Stimulated activated naive CD8-positive, alpha-beta T cell treated with anti-CD3 and anti-CD28 coated beads, Interleukin-15, Interleukin-2, amounts not matched to agents 100 ng/mL and 50 ng/mL, for 24 hours (primary cell): ENCODE results near the gene ITSN1.
"Not testable (repeated sequence)": the region's sequence is repeated elsewhere in the genome, so short reads cannot be mapped to it uniquely, and the experiment has no call there.

Source experiments
- H3K27ac Mint-ChIP-seq: one replicate; pipeline ENCODE4 v1.8.0; 2021; ENCODE audit warnings: mild to moderate bottlenecking, mixed read lengths
- H3K27me3 Mint-ChIP-seq: one replicate; pipeline ENCODE4 v1.8.0; 2021; ENCODE audit warnings: mixed read lengths
- H3K36me3 Mint-ChIP-seq: one replicate; pipeline ENCODE4 v1.8.0; 2021; ENCODE audit warnings: low read depth, mixed read lengths
- H3K4me1 Mint-ChIP-seq: one replicate; pipeline ENCODE4 v1.8.0; 2021; ENCODE audit warnings: low read depth, mixed read lengths
- H3K4me3 Mint-ChIP-seq: one replicate; pipeline ENCODE4 v1.8.0; 2021; ENCODE audit warnings: mild to moderate bottlenecking, mixed read lengths
- H3K9me3 Mint-ChIP-seq: one replicate; pipeline ENCODE4 v1.8.0; 2021; ENCODE audit warnings: mixed read lengths

Gene ITSN1

DNA sequence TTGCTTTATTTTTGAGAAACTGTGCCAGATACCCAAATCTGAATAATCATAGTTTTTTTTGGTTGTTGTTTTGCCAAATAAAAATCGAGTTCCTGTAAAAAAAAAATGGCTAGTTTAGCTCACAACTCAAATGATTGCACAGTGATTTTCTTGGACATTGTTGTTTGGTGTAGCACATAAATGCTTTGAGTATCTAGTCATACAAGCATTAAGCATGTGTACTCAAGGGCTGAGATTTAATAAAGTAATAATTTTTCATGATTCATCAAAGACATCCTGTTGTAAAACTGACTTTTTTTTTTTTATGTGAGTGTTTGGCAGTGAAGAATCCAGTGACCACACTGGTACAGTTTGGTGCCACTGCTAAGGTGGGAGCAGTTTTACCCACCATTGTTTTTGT is 18.8 kb downstream of the ITSN1 start:
- Mint-ChIP-seq H3K4me3 (no peak overlapping the region), H3K36me3 (no peaks in the 10 kb centered on the region), H3K4me1 (no peaks in the 10 kb centered on the region), H3K27ac (no peak overlapping the region), H3K9me3 (no peaks in the 10 kb centered on the region), H3K27me3 (peaks cover 6% of the 10 kb centered on the region)

DNA sequence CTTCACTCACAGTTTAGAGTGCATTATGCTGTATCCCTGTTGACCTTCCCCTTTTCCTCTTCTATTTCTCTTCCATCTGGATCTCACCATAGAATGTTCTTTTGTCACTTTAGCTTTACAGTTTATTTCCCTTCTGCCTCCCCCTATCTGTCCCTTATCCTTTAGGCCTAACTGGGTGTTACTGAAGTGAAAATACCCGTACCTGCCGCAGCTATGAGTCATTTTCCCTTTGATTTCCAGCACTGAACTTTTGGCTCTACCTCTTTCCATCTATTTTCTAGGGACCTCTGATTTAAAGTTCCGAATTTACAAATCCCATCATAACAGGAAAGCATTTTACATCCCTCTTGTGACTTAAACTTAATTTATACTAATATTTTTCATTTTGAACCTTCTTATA is 19.7 kb downstream of the ITSN1 start:
- Mint-ChIP-seq H3K27ac (no peak overlapping the region), H3K4me3 (no peak overlapping the region), H3K9me3 (no peaks in the 10 kb centered on the region), H3K4me1 (no peaks in the 10 kb centered on the region), H3K27me3 (peaks cover 6% of the 10 kb centered on the region), H3K36me3 (no peaks in the 10 kb centered on the region)

DNA sequence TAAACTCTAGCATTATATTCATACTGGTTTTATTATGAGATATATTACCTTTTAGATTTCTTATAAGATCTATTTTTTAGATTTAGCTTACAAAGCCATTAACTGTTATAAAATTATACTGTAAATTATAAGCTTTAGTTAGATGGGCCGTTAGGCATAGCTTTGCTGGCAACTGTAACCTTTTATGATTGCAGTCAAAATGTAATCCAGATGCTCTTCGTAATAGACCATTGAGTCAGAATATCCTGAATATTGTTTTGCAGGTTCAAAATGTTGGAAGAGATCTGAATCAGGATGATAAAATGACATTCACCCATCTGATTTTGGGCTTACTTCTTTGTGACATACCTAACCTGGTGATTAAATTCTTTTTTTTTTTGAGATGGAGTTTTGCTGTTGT is 20.9 kb downstream of the ITSN1 start:
- Mint-ChIP-seq H3K9me3 (no peaks in the 10 kb centered on the region), H3K4me1 (no peaks in the 10 kb centered on the region), H3K4me3 (no peak overlapping the region), H3K27me3 (peaks cover 6% of the 10 kb centered on the region), H3K27ac (no peak overlapping the region), H3K36me3 (no peaks in the 10 kb centered on the region)

DNA sequence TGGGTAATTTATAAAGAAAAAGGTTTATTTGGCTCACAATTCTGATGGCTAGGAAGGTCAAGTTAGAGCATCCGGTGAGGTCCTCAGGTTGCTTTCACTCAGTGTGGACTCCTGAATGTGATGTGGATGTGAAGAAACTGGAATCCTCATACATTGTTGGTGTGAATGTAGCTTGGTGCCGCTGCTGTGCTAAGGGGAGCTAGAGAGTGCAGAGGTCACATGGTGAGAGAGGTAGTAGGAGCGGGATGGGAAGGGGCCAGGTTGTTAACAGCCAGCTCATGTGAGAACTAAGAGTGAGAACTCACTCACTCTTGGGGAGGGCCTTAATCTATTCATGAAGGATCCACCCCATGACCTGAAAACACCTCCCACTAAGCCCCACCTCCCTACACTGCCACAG is 21.8 kb downstream of the ITSN1 start:
- H3K27ac Mint-ChIP-seq, result no peak overlapping the region
- H3K4me3 Mint-ChIP-seq, result no peak overlapping the region
- H3K36me3 Mint-ChIP-seq, result no peaks in the 10 kb centered on the region
- H3K27me3 Mint-ChIP-seq, result no peaks in the 10 kb centered on the region
- no peaks in the 10 kb centered on the region for H3K4me1 Mint-ChIP-seq
- no peaks in the 10 kb centered on the region for H3K9me3 Mint-ChIP-seq

DNA sequence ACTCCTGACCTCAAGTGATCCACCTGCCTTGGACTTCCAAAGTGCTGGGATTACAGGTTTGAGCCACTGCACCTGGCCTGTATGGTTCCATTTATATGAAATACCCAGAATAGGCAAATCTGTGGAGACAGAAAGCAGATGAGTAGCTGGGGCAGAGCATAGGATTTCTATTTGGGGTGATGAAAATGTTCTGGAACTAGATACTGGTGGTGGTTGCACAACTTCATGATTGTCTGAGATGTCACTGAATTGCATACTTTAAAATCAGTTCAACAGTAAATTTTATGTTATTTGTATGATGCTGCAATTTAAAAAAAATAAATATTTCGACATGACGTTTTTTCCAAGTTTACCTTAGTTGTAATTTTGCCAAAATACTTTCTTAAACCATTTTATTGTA is 23.9 kb downstream of the ITSN1 start:
- H3K4me1 Mint-ChIP-seq, result no peaks in the 10 kb centered on the region
- no peak overlapping the region for H3K27ac Mint-ChIP-seq
- H3K4me3 Mint-ChIP-seq, result no peak overlapping the region
- H3K27me3 Mint-ChIP-seq, result peaks cover 4% of the 10 kb centered on the region
- no peaks in the 10 kb centered on the region for H3K9me3 Mint-ChIP-seq
- no peaks in the 10 kb centered on the region for H3K36me3 Mint-ChIP-seq

DNA sequence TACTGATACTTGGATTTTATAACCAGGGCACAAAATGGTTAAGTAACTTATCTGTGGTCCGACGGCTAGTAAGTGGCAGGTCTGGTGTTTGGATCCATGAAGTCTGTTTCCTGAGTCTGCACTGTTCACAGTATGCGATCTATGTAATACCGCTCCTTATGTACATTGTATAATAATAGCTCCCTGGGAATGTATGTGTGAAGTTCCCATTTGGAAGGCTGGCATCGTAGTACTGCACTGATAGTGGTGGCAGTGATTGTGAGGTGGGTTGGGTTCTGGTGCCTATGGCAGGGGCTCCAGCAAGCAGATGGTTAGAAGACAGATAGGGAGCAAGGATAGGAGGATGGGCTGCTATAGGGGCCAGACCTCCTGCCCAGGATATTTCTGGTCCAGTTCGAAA is 25.3 kb downstream of the ITSN1 start:
- Mint-ChIP-seq H3K9me3 (no peaks in the 10 kb centered on the region), H3K27me3 (peaks cover 4% of the 10 kb centered on the region), H3K4me1 (no peaks in the 10 kb centered on the region), H3K27ac (no peak overlapping the region), H3K36me3 (no peaks in the 10 kb centered on the region), H3K4me3 (no peak overlapping the region)

DNA sequence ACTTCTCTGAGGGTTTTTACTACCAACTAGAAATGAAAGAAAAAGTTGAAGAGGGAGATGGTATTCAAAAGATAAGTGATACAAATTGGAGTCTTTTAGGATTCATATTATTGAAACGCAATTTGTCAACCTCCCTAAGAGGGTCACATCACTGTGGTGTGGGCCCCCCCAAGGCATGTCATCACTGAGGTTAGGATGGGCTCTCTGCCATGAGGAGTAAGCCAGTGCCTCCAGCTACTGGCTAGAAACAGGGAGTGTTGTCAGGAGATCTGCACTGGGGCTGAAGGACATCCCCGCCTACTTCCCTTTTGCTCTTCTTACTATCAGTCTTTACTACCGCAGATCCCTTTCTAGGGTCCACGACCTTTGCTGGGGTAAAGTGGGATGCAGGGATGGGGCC is 25.9 kb downstream of the ITSN1 start:
- H3K9me3 Mint-ChIP-seq, result no peaks in the 10 kb centered on the region
- no peak overlapping the region for H3K27ac Mint-ChIP-seq
- no peak overlapping the region for H3K4me3 Mint-ChIP-seq

DNA sequence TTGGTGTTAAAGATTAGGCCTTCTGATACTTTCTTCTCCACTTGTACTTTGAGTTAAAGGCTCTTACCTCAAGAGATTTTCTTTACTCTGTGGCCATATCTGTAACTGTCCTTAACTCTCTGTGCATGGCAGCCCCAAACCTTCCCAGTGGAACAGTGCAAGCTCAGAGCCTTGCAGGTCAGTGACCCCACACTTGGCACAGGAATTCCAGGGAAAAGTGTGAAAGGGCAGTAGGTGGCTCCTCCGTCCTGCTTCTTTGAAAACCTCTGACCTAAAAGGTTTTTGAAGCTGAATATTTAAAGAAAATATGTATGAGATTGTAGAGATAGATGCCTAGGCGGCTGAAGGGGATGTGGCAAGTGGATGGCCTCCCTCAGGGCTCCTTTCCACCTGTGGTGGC is 26.3 kb downstream of the ITSN1 start:
- Mint-ChIP-seq H3K36me3 (no peaks in the 10 kb centered on the region), H3K4me3 (no peak overlapping the region), H3K4me1 (no peaks in the 10 kb centered on the region)

More for the DNA sequence above, 25.9 kb downstream of the ITSN1 start:
- Mint-ChIP-seq H3K4me1 (no peaks in the 10 kb centered on the region), H3K36me3 (no peaks in the 10 kb centered on the region), H3K27me3 (peaks cover 4% of the 10 kb centered on the region)

DNA sequence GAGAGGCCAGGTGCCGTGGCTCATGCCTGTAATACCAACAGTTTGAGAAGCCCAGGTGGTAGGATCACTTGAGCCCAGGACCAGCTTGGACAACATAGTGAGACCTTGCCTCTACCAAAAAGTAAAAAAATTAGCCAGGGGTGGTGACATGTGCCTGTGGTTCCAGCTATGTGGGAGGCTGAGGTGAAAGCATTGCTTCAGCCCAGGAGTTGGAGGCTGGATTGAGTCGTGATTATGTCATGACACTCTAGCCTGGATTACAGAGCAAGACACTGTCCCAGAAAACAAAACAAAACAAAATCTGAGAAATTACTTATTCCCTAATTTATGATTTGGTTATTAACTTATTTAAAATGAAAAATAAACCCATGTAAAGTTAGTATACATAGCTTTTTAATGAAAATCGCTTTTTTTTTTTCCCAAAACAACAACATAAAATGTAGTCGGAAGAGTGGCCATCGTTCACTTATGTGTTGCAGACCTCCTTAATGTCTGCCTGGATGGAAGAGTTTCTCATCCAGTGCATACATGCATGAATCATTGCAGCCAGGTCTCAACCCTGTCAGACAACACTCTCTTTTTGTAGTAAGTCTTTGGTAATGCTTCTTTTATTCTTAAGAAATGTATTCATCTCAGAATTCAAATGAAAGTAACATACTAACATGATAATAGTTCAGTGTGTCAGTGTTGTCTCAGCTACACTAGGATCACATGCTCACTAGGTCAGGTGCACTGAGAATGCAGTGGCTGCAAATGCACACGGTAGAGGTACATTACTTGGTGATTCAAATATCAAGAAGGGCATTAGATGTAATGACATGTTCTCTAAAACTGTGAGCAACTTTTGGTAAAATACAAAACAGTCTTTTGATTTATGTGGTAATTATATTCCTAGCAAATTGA is 28.0 kb downstream of the ITSN1 start:
- no peak overlapping the region for H3K4me3 Mint-ChIP-seq
- no peaks in the 10 kb centered on the region for H3K36me3 Mint-ChIP-seq
- H3K27ac Mint-ChIP-seq, result no peak overlapping the region
- H3K4me1 Mint-ChIP-seq, result no peaks in the 10 kb centered on the region
- H3K9me3 Mint-ChIP-seq, result no peaks in the 10 kb centered on the region
- peaks cover 4% of the 10 kb centered on the region for H3K27me3 Mint-ChIP-seq

More for the DNA sequence above, 26.3 kb downstream of the ITSN1 start:
- peaks cover 4% of the 10 kb centered on the region for H3K27me3 Mint-ChIP-seq
- no peaks in the 10 kb centered on the region for H3K9me3 Mint-ChIP-seq
- H3K27ac Mint-ChIP-seq, result no peak overlapping the region

DNA sequence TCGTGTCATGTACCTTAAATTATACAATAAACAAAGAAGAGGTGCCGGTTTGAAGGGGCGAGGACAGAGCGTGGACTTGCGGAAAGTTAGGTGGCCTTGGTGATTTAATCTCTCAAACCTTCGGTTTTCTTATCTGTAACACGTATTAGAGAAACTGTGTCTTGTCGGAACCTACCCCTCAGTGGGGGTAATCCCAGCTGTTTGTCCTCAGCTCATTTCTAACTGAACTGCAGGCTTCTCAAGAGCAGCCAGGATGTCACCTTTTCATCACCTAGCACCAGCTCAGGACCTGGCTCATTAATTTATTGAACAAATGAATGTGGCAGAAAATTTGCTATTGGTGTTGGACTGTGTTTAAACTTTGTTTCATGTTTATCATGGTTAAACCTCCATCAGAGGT is 31.2 kb downstream of the ITSN1 start:
- Mint-ChIP-seq H3K9me3 (no peaks in the 10 kb centered on the region), H3K4me1 (no peaks in the 10 kb centered on the region), H3K36me3 (no peaks in the 10 kb centered on the region), H3K27ac (no peak overlapping the region), H3K4me3 (no peak overlapping the region), H3K27me3 (peaks cover 4% of the 10 kb centered on the region)

DNA sequence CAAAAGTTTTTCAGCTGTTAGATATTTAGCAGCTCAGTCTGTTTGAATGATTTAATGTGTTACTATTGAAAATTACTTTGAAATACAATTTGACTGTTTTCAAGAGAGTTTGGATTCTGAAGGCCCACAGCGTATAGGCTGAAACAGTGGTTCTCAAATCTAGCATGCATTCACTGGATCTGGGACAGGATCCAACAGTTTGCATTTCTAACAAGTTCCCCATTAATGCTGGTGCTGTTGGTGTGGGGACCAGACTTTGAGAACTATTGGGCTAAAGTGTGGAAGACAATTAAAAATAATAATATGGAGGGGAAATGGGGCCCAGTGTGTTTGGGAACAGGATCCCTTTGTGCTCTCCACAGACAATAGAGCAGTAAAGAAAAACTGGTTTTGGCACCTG is 31.9 kb downstream of the ITSN1 start:
- Mint-ChIP-seq H3K27me3 (peaks cover 4% of the 10 kb centered on the region), H3K9me3 (no peaks in the 10 kb centered on the region), H3K27ac (no peak overlapping the region), H3K4me1 (no peaks in the 10 kb centered on the region), H3K4me3 (no peak overlapping the region), H3K36me3 (no peaks in the 10 kb centered on the region)

DNA sequence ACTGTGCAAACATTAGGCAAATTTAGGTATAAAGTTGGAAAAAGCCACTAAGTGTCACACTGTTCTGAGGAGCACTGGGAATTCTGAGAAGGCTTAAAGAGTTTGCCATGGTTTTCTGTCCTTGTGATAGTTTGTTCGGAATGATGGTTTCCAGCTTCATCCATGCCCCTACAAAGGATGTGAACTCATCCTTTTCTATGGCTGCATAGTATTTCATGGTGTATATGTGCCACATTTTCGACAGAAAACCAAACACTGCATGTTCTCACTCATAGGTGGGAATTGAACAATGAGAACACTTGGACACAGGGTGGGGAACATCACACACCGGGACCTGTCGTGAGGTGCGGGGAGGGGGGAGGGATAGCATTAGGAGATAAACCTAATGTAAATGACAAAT is 34.4 kb downstream of the ITSN1 start:
- H3K27ac Mint-ChIP-seq, H3K9me3 Mint-ChIP-seq, H3K4me3 Mint-ChIP-seq, H3K27me3 Mint-ChIP-seq, H3K4me1 Mint-ChIP-seq, H3K36me3 Mint-ChIP-seq: not testable (repeated sequence)

DNA sequence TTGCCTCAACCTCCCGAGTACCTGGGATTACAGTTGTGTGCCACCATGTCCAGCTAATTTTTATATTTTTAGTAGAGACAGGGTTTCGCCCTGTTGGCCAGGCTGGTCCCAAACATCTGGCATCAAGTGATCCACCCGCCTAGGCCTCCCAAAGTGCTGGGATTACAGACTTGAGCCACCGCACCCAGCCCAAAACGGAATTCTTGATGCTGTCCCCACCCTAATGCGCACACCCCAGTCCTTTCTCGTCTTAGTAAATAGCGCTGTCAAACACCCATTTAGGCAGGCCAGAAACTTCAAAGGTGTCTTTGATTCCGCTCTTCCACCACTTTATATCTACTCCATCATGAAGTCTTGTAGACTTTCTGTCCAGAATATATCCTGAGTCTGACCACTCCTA is 35.1 kb downstream of the ITSN1 start:
- H3K36me3 Mint-ChIP-seq, result no peaks in the 10 kb centered on the region
- no peaks in the 10 kb centered on the region for H3K4me1 Mint-ChIP-seq
- H3K27ac Mint-ChIP-seq, result no peak overlapping the region
- no peaks in the 10 kb centered on the region for H3K27me3 Mint-ChIP-seq
- no peak overlapping the region for H3K4me3 Mint-ChIP-seq
- no peaks in the 10 kb centered on the region for H3K9me3 Mint-ChIP-seq

DNA sequence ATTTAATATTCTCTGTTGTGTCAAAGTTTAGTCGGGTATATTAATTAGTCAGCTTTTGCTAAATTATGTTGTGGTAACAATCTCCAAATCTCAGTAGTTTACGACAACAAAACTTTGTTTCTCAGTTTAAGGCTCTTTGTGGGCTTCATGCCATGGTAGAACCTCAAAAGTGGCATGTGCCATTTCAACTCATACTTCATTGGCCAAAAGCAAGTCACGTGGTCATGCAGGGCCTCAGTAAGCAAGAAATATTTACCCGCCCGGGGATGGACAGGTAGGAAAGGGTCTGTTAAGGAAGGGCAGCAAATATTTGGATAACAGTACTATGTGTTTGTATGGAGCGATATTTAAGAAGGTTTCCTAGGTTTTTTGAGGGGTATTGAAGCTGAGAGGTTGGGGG is 38.6 kb downstream of the ITSN1 start:
- Mint-ChIP-seq H3K4me3 (no peak overlapping the region), H3K36me3 (no peaks in the 10 kb centered on the region), H3K27ac (no peak overlapping the region), H3K4me1 (no peaks in the 10 kb centered on the region), H3K9me3 (no peaks in the 10 kb centered on the region), H3K27me3 (no peaks in the 10 kb centered on the region)

DNA sequence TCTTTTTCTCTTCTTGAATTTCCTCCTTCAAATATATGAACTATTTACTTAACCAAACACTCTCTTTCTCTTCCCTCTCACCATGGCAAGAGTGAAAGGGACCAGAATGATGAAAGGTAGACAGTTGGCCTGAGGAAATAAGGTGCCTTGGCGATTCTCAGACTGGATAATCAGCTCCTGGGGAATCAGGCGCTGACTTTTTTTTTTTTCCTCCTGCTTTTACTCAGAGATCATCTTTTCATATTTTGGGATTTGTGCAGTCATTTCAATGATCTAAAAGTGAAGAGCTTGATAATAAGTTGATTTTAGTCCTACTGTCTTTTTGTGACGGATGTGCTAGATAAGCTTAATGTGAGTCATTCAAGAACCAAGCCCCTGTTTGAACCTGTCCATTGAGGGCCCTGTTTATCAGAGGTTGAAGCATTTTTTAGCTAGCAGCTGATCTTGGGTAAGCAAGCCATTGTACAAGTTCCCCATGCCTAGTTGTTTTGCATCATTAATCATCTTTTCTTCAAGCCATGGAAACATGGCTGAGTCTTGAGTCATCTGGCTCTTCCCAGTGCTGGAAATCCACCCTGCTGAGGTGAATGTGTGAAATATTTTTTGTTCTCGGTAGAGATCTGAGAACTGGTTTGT is 40.8 kb downstream of the ITSN1 start:
- Mint-ChIP-seq H3K4me3 (no peak overlapping the region), H3K36me3 (no peaks in the 10 kb centered on the region), H3K4me1 (no peaks in the 10 kb centered on the region), H3K27ac (no peak overlapping the region), H3K27me3 (no peaks in the 10 kb centered on the region), H3K9me3 (no peaks in the 10 kb centered on the region)

DNA sequence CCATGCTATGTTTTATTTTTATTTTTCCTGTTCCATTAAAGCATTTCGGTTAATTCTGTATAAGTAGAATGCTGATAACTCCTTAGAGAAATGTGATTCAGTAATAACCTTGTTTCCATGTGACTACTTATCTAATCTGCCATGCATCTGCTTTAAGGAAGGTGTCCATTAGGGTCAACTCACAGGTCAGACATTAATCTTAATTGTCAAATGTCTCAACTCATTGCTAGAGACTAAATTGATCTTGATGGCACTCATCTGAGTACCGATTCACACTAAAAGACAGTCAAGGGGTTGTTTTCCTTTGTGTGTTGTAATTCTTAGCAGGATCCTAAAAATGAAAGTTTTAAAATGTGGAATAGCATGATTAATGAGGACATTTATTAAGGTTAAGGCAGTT is 41.8 kb downstream of the ITSN1 start:
- no peak overlapping the region for H3K27ac Mint-ChIP-seq
- H3K9me3 Mint-ChIP-seq, result no peaks in the 10 kb centered on the region
- no peaks in the 10 kb centered on the region for H3K4me1 Mint-ChIP-seq
- no peak overlapping the region for H3K4me3 Mint-ChIP-seq
- no peaks in the 10 kb centered on the region for H3K36me3 Mint-ChIP-seq
- no peaks in the 10 kb centered on the region for H3K27me3 Mint-ChIP-seq
